Amygdala (tissue), 56 donors: ENCODE data around the gene NEK10.
A peak's percentile ranks its signal among the peaks of the same experiment; 100 is the strongest.
"Not testable (repeated sequence)": the region's sequence is repeated elsewhere in the genome, so short reads cannot be mapped to it uniquely, and the experiment has no call there.

Source experiments
- DNase-seq, 56 donors: peaks; one replicate each; lab custom pipeline; 2025; lab: John Stamatoyannopoulos, UW

The NEK10 gene

DNA sequence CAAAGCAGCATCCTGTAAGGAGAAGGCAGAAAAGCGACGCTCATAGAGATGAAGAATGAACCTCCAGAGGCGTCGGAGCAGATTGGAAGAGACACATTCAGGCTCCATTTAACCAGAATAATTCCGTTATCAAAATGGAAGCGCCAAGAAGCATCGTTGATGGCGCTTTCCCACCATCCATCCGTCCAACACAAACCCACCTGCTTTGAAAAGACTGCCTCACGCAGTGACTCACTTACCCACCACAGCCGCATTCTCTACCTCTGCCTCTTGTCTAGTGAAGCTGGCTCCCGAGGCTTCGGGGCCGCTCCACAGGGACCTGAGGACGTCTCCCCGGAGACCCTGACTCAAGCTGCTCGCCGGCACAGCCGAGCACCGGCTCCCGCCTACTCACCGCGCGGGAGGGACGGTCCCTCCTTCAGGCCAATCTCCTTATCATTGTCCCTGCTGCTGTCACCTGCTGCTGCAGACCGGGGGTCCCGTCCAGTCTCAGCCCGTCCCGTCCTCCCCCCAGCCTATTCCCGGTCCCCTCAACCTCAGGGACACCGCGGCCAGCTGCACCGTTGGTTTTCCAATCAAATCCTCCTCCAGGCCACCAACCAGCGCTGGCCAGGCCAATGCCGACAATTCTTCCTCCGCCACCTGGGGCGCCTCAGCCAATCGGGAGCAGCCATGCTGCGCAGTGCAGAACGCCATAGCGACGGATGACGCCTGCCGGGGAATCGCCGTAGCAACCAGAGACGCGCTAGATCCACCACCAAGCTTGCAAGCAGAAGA lies at the start of gene NEK10:
TSS of gene NEK10 (minus strand) at position 553 of the 777 bp plus-strand sequence. CDS start 16,501 bp downstream, outside the sequence.
- peak; percentile 15 to 93 (median 78) for DNase-seq

DNA sequence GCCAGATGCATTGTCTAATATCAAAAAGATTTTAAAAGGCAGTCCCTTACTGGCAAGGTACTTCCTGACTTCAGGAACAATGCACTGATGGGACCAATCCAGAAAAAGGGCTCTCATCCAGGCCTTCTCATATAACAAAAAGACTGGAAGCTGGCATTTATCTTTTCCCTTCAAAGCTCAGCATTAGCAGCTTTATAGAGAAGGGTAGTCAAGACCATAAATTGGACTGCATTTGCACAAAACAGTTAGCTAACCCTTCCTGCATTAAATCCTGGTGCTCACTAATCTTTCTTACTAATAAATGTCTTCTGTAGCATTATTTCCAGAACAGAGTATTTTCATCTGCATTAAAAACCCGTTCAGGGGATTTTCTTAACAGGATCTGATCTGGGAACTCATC lies 46.0 kb upstream of the NEK10 start:
- no peak for DNase-seq

DNA sequence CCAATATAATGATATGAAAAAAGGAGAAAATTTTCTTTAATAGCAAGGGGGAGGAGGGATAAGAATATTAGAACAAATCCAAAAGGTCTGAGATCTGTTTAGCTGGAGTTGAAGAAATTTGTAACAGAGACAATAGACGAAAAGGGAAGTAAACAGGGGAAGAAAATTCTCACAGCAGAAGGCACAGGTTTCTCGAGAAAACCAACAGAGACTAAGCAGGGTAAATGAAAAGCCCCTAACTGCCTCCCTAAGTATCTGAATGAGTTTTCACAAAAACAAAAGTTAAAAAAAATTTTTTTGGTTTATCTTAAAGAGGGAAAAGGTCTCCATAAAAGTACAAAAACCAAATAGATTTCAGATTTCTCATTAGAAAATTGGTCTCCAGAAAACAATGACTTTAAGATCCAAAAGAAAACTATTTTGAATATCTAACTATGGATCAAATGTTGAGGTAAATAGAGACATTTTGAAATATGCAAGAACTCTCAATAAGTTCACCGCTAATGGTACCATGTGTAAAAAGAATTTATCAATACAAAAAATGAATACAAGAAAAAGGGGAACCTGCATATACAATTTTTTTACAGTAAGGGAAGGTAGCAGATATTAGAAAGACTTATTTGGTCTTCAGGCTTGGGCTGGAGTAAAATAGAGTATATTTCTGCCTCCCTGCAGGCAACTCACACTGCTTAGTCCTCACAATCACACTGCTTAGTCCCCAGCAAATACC lies 23.9 kb upstream of the NEK10 start:
- DNase-seq: no peak

- not testable (repeated sequence) for DNase-seq
Measured at GRCh38 chr3:27392414-27392813, 23.2 kb upstream of the NEK10 start.

DNA sequence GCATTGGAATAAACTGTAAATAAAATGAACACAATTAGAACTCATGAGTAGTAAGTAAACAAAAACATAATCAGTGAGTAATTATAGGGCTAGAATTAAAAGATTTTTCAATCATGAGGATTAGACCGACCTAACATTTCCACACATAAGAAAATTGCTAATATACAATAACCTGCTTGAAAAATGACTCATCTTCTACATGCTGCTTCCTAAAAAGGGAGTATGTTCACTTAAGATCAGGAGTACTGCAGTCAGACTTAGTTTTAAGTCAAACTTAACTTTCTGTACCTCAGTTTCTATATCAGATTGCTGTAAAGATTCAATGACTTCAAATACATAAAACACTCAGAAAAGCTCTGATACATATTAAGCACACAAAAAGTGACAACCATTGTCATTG lies 22.6 kb upstream of the NEK10 start:
- no peak for DNase-seq

DNA sequence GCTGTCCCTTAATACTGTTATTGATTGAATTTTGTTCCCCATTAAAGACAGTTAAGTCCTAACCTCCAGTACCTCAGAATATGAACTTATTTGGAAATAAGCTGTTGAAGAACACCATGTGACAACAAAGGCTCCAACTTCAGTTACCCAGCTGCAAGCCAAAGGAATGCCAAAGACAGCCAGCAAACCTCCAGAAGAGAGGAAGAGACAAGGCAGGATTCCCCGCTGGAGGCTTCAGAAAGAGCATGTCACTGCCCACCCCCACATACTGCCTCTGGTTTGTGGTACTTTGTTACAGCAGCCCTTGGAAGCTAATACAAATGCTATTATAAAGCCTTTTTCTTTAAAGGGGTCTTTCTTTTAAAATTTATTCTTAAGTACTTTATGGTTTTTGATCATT lies 18.4 kb upstream of the NEK10 start:
- DNase-seq: no peak

GRCh38 chr3:27385504-27385903 lies 16.3 kb upstream of the NEK10 start:
- DNase-seq: no peak

DNA sequence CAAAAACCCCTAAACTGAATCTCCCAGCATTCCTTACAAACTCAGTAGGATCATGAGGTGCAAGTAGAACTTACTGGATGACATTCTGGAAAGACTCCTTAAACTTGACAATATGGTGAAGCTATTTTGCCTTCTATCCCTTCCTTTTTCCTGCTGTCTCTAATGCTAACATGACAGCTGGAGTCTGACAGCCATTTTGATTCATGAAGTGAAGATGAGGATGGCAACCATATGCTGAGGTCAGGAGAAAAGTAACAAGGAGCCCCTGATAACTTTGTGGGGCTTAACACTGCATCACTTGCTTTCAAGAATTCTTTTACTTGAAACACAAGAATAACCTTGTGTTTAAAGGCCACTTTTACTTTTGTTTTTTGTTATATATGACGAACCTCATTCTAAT lies 15.0 kb upstream of the NEK10 start:
- no peak for DNase-seq

GRCh38 chr3:27380433-27381357 lies 11.5 kb upstream of the NEK10 start:
- DNase-seq: no peak

- no peak for DNase-seq
Measured at GRCh38 chr3:27378331-27378730, 9.1 kb upstream of the NEK10 start.

GRCh38 chr3:27376109-27376772 lies 7.1 kb upstream of the NEK10 start:
- no peak for DNase-seq

DNA sequence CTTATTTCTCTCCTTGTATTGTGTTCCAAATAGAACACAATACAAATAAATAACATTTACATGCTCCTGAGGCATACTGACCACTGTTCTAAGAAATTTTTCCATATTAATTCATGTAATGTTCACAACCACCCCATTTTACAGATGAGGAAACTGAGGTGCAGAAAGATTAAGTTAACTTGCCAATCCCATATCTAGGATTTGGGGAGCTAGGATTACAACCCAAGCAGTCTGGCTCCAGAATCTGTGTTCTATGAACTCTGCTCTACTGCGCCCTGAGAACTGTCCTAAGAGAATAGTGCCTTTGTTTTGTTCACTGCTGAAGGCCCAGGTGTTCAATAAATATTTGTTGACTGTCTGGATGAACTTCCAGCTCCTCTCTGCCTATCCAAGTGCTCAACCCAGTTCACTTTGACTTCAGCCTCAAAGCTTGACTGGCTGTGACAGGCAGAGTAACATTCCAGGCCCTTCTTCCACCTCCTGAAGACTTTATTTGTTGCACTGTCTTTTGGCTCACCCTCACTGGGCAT lies 3.1 kb downstream of the NEK10 start:
- DNase-seq: no peak

DNA sequence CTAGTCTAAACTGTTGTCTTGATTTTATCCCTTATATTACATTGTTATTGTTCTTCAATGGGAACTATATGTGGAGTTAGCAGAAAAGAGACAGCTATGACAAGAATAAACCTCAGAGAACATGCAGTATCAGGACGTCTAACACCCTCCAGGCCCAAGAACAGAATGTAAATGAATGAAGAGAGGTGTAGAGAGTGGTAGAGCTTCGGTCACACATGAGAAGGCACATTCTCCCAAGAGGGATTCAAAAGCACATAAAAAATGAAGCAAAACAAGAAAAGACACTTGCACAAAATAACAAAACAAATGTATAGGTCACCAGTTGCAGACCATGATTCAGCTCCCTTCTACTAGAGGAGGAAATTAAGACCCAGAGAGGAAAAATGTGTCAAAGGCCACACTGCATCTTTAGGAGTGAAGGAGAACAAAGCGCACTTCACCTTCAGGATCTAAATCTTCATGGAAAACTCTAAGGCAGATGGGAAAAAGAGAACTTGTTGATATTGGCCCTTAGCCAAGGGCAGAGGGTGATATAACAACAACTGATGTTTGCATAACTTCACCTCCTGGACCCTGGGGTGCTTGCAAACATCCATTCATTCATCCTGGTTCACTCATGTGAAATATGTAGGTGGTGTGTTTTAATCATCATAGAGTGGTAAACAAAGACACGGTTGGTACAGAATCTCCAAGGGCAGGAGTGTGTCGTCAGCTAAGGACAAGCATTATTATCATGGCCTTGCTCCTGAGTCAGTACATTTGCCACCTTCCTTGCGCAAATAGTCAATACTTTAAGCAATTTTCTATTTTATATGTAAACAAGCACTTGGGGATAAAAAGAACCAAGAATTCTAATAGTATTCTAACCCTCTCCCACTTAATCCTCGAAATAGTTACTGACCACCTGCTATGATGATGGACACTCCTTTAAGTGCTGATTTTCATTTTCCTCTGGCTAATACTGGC lies 8.8 kb downstream of the NEK10 start:
- no peak for DNase-seq

GRCh38 chr3:27358372-27358771 lies 10.8 kb downstream of the NEK10 start:
- DNase-seq: no peak

- DNase-seq: peak in 6 of 56 donors; percentile 2 to 16 (median 3)
Measured at GRCh38 chr3:27357665-27358258, 11.4 kb downstream of the NEK10 start.

DNA sequence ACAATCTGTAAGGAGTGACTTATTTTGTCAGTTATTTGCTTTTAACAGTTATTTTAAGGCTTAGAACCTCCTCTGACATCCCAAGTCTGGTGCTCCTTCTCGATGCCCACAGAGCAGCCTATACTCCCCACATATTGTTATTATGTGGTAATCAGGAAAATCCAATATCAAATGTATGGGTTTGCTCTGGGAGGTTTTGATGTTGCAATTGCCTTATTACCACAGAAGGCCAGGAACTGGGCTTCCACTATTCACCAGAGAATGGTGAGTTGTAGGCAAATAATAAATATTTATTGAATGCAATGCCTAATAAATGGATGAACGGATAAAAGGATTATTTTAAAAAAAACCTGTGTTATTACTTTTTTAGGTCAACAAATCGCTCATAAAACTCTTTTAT lies 12.2 kb downstream of the NEK10 start:
- DNase-seq: no peak

- no peak for DNase-seq
Measured at GRCh38 chr3:27354588-27355203, 14.5 kb downstream of the NEK10 start.

GRCh38 chr3:27354161-27354560 lies 15.0 kb downstream of the NEK10 start:
- DNase-seq: no peak
